GM18951 (cell line): ENCODE results near the gene TSPAN13.

Experiments
- POLR2A ChIP-seq: IDR thresholded peaks from 4 replicates; pipeline ENCODE4 v1.6.1; 2011; ENCODE audit warnings: mild to moderate bottlenecking; ENCODE audit not compliant: insufficient read length, insufficient read depth; ENCODE audit errors: extremely low read depth
- in situ Hi-C: fragments of 300-500 bp; cut with MboI; formaldehyde crosslinking; loops from one replicate; pipeline ENCODE4 v1.12.0; 2022; ENCODE audit warnings: low sequenced_read_pairs, mixed read lengths, inconsistent platforms; ENCODE audit not compliant: unreplicated experiment

Gene TSPAN13

GRCh38 chr7:16753102-16753931, at the start of gene TSPAN13:
TSPAN13 (plus strand) TSS chr7:16753755; CDS start chr7:16753968, 213 bp downstream.
- no peak for TF ChIP-seq POLR2A
- in situ Hi-C loops: no loop called here

DNA sequence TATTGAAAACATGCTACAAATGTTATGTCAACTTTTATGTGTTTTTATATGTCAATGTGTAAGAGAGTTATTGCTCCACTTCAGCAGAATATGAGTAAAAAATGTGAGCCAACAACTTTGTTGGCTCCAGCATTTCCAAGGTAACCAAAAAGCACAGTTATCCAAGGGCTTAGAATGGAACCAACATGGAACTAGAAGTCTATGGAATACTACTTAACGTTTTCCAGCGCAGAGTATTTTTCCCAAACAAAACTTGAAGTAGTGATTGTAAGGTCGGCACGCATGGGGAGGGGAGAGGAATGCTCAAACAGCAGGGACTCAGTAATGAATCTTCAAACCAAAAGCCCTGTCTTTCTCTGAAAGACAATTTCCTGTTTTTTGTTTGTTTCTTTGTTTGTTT, 45.0 kb upstream of the TSPAN13 start:
- no peak for TF ChIP-seq POLR2A
- in situ Hi-C loops: no loop called here

GRCh38 chr7:16708980-16709379, 44.6 kb upstream of the TSPAN13 start:
- in situ Hi-C loops: no loop called here
- TF ChIP-seq POLR2A: no peak

DNA sequence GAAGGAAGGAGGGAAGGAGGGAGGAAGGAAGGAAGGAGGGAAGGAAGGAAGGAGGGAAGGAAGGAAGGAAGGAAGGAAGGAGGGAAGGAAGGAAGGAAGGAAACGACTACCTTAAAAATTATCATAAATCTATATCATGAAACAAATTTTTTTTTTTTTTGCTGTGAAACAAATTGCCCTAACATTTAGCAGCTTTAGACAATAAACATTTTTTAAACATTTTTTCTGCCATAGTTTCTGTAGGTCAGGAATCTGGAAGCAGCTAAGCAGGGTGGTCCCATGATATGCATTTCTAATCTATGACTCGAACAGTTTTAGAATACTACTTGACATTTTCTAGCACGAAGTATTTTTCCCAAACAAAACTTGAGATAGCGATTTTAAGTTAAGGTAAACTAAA, 42.9 kb upstream of the TSPAN13 start:
- in situ Hi-C loops: no loop called here
- no peak for TF ChIP-seq POLR2A

DNA sequence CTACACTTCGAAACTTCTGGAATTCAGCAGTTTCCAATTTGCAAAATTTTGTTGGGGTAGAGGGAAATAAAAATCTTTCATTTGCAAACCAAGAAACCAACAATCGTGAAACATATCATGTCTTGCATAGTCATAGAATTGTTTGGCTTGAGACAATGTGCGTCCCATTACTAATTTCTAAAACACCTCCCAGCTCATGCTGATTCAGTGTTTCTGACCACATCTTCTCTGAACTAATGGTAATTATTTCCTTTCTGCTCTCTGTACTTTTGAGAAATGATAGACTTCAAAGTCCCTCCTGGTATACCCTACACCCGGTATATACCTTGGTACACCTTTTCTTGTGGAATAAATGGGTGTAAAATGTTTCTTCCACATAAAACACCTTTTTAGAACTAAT, 41.8 kb upstream of the TSPAN13 start:
- TF ChIP-seq POLR2A: no peak
- in situ Hi-C loops: no loop called here

GRCh38 chr7:16712916-16713315, 40.6 kb upstream of the TSPAN13 start:
- in situ Hi-C loops: no loop called here

GRCh38 chr7:16715928-16716327, 37.6 kb upstream of the TSPAN13 start:
- in situ Hi-C loops: no loop called here
- TF ChIP-seq POLR2A: no peak

More at GRCh38 chr7:16712916-16713315, 40.6 kb upstream of the TSPAN13 start:
- TF ChIP-seq POLR2A: no peak

- TF ChIP-seq POLR2A: no peak
- in situ Hi-C loops: no loop called here
Observed at GRCh38 chr7:16718111-16718656, 35.4 kb upstream of the TSPAN13 start.

- TF ChIP-seq POLR2A: no peak
- in situ Hi-C loops: no loop called here
Observed at GRCh38 chr7:16719699-16720098, 33.9 kb upstream of the TSPAN13 start.

- in situ Hi-C loops: no loop called here
- TF ChIP-seq POLR2A: no peak
Observed at GRCh38 chr7:16721541-16721940, 32.0 kb upstream of the TSPAN13 start.

GRCh38 chr7:16724344-16724743, 29.2 kb upstream of the TSPAN13 start:
- no peak for TF ChIP-seq POLR2A
- in situ Hi-C loops: no loop called here

- in situ Hi-C loops: no loop called here
- no peak for TF ChIP-seq POLR2A
Observed at GRCh38 chr7:16726189-16726588, 27.4 kb upstream of the TSPAN13 start.

DNA sequence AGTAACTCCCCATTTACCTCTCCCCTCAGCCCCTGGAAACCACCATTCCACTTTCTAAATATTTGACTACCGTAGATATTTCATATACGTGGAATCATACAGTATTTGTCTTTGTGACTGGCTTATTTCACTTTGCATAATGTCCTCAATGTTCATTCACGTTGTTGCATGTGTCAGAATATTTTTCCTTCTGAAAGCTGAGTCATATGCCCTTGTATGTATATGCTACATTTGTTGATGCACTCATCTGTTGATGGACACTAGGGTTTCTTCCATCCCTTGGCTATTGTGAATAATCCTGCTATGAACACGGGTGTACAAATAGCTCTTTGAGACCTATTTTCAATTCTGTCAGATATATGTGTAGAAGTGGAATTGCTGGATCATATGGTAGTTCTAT, 25.8 kb upstream of the TSPAN13 start:
- TF ChIP-seq POLR2A: no peak
- in situ Hi-C loops: no loop called here

DNA sequence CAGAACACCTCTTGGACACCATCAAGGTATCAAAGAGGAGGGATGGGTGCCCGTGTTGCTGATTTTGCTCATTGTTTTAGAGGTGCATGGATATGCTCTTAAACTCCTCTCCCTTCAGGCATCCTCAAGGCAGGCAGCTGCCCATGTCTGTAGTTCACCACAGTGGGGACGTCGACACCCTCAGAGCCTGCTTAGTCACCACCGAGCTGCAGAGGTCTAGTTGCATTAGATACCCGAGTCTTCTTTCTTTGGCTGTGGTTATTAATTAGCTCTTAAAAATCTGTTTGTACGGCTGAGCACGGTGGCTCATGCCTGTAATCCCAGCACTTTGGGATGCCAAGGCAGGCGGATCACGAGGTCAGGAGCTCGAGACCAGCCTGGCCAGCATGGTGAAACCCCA, 24.7 kb upstream of the TSPAN13 start:
- in situ Hi-C loops: no loop called here
- TF ChIP-seq POLR2A: no peak
